ENCODE data around the gene ITLN2.
A peak's percentile ranks its signal among the peaks of the same experiment; 100 is the strongest.
"Not testable (repeated sequence)": the region's sequence is repeated elsewhere in the genome, so short reads cannot be mapped to it uniquely, and the experiment has no call there.

ITLN2 gene

DNA sequence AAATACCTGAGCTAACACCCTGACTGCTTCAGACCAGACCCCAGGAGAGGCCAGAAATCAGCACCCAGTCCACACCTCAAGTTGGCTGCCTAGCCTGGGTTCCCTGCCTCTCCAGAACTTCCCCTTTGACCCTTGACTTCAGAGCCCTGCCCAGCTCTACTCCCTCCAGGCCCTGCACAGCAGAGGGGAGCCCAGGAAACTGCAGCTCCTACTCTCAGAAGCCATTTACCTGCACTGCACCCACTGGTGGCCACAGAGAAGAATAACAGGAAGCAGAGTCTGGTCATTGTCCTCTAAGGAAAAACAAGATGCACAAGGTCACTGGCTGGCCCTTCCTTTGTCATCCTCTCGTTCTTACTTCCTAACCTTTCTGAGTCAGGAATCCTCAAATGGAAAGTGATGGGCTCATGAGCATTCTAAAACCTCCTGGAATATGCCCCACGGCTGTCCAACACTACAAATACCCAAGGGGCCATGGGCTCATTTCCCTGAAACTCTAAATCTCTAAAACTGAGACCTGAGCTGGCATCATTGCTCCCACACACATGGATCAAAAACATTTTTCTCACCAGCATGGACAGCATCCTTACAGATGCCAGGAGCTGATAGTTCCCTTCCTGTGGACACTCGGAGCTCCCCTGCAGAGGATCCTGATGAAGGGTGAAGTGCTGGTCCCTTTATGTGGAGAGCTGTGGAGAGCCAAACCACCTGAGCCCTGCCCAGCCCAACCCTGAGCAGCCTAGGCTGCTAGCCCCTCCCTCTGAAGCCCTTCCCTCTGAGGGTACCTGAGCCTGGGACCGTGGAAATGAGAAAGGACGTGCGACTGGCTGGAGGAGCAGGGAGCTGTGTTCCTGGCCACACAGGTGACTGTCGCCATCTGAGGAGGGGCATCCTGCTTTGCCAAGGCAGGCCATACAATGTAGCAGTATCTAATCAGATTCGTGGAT lies at the start of gene ITLN2:
ITLN2 (minus strand) TSS at position 652 of the 947 bp plus-strand sequence; CDS start at position 584, 68 bp downstream.
- DNase-seq (ENCODE audit: low read depth) = peak; percentile 17

DNA sequence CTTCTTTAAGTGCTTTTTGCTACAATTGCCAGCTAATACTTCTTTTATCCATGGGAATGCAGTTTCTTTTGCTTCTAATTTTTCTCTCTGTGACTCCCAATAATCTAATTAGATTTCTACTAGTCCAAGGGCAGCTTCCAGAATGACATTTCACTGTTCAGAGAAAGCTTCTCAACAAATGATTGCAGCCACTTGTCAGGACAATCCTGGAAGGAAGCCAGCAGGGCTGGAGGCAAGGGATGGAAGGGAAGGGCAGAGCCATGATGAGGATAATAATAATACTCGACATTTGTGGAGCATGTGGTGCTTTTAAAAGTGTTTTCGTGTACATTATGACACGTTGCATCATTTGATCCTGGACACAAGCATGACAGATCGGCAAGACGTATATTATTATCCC lies 46.9 kb upstream of the ITLN2 start:
- no peak for DNase-seq (ENCODE audit: low read depth)

DNA sequence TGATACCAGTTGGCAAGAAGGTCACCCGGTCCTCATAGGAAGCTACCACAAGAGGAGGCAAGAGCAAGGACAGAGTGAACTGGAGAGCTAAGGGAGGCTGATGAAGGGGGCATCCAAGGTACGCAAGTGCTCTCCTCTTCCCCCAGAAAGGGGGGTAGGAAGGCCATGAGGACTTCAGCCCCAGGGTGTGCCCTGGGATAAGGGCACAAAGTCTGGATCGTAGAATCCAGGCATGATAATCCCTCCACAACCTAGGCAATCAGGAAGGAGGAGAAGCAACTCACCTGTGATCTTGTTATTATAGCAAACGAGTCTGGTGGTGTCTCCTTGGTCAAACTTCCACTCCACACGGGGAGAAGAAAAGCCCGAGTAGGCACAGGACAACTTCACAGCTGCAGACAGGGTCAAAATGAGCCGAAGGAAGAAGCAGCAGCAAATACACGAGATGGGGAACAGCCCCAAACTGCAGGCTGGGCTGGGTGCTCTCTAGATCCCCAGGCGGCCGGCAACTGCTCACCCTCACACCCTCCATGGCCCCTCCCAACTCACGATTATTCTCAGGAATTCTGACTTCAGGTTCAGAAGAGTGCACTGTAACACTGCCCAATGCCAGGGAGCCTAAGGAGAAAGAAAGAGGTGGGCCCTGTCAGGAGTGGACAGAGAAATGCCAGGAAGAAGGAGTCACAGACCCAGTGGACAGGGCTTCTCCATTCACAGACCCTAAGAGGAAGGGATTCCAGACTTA lies 46.3 kb upstream of the ITLN2 start:
- DNase-seq (ENCODE audit: low read depth) = no peak

DNA sequence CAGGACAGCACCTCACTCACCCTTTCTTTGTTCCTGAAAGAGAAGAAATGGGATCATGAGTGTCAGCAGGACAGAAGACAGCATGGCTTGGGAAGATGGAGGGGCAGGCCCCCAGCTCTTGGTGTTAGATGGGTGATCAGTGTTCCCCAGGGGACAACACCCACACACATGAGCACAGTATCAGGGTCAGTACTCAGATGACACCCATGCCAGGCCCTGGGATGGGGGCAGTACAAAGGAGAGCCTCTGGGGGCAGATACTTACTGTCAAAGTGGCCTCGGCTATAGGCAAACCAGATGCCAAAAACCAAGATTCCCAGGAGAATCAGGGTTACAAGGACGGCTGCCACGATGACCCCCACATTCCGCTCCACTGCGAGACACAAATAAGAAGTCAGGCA lies 44.8 kb upstream of the ITLN2 start:
- no peak for DNase-seq (ENCODE audit: low read depth)

DNA sequence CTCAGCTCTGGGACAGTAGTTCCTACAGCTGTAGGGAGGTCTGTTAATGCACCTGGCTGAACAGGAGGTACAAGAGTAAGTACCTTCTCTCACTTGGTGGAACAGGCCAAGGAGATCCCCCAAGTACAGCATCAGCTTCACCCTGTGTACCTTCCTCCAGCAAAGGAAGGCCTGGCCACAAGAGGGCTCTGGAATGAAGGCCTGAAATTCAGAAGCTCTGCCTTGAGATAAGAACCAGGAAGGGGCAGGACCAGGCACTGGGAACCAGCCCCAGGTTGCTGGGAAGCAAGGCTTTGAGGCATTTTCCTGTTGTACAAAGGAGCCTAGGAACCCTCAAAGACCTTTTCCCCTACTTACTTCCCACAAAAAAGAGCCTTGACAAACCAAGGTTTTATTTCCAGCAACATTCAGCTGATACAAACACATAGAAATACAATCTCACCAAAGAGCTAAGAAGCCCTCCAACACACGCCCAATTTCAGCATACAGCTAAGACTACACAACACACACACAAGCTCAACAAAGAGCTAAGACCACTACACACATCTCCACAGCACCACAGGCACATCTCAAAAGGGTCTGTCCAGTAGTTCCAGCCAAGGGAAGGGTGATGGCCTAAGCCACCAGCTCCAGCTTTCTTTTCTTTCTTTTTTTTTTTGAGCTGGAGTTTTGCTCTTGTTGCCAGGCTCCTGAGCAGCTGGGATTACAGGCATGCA lies 42.9 kb upstream of the ITLN2 start:
- no peak for DNase-seq (ENCODE audit: low read depth)

DNA sequence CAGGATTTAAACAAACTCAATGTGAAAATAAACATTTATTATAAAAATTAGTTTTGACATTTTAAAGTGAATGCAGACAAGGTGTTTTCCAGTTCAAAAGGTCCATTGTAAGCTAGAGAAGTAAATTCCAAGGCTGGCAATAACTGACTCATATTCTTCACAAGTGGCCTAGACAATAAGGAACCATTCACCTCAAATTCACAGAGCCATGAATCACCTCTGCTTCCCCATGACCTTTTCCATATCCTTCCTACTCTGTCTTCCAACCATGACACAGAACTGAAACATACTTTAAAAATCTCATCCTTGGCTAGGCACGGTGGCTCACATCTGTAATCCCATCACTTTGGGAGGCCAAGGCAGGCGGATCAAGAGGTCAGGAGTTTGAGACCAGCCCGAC lies 41.6 kb upstream of the ITLN2 start:
- DNase-seq (ENCODE audit: low read depth) = no peak

DNA sequence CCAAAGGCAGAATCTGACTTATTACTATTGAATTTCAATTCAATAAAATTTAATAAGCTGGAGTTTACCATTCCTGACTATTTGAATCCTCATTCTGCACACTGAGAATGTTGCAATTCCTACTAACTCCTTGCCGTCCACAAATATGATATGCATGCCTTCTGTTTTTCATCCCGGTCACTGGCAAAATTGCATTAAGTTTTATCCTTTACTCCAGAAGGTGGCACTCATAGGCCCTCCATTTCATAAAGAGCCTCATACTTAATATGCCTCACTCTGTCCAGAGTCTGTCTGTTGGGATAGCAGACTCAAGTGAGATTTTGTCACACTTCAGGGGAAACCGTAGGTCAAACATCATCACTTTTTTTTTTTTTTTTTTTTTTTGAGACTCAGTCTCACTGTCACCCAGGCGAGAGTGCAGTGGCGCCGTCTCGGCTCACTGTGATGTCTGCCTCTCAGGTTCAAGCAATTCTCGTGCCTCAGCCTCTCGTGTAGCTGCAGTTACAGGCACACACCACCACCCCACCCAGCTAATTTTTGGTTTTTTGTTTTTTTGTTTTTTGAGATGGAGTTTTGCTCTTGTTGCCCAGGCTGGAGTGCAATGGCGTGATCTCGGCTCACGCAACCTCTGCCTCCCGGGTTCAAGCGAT lies 39.1 kb upstream of the ITLN2 start:
- no peak for DNase-seq (ENCODE audit: low read depth)

DNA sequence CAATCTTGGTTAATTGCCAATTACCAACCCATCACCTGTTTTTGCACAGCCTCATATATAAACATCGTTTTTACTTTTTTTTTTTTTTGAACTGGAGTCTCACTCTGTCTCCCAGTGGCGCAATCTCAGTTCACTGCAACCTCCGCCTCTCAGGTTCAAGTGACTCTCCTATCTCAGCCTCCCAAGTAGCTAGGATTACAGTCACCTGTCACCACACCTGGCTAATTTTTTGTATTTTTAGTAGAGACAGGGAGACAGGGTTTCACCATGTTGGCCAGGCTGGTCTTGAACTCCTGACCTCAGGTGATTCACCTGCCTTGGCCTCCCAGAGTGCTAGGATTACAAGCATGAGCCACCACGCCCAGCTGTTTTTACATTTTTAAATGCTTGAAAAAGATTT lies 37.4 kb upstream of the ITLN2 start:
- DNase-seq (ENCODE audit: low read depth) = not testable (repeated sequence)

DNA sequence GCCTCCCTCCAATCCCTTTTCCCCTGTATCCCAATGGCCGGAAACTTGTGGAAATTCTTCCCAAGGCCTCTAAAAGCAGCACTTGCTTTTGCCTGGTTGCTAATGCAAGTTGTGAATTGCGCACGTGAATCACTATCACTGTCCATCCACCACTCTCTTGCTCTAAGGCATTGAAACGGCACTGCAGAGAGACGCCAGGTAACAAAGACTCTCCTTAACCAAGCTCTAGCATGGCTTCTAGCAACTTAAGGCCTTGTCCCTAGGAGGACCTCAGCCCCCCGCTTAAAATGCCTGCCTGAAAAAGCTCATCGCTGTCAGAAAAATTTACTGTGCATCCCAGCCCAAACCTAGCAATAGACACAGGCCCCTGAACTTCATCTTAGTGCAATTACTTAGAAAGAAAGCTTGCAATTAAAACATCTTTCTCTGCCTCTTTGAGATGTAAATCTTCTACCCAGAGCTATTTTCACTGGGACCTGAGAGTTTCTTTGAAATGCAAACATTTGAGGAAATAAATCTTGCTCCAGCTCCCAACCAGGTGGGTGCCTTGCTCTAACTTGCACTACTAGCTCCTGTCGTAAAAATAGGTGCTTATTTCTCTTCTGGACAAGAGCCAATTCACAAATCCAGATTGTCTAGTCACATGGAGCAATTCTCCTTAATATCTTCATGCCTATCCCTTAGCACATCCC lies 32.9 kb upstream of the ITLN2 start:
- no peak for DNase-seq (ENCODE audit: low read depth)

DNA sequence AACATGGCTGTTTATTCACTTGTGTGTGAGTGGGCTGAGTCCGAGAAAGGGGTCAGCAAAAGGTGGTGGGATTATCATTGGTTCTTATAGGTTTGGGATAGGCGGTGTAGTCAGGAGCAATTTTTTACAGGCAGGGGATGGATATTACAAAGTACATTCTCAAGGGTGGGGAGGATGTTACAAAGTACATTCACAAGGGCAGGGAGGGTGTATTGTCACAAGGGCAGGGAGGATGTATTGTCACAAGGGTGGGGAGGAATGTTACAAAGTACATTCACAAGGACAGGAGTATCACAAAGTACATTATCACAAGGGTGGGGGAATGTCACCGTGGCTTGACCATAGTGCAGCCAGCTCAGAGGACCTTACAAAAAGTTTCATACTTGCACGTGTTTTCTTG lies 31.1 kb upstream of the ITLN2 start:
- no peak for DNase-seq (ENCODE audit: low read depth)

DNA sequence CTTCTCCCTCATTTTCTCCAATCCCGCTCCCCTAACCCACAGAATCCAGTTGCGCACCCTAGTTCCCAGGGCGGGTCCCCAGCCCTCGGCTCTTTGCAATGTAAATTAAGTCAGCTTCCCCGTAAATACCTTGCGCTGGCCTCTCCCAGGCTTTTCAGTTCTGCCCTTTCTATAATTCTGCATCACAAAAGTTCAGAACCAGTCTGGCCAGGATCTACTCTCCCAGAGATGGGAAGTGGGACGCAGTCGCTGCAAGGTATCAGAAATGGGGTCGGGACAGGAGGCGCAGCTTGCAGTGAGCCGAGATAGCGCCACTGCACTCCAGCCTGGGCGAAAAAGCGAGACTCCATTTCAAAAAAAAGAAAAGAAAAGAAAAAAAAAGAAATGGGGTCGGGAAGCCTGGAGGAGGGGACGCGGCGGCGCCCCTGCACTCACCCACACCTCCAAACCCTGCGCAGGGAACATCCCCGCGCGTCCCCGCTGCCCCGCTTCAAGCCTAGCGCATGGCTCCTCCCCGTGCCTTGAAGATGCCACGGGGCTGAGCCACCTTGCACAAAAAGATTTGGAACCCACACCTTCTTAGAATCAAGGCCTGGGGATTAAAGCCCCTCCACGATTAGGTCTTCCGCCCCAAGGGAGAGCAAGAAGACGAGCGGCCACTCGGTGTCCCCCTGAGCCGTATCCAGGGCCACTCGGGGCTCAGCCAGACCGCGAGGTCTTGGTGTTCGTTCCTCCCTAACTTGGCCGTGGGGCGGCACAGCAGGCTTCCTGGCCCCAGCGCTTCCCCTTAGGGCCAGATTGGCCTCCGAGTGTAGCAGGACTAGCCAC lies 27.2 kb upstream of the ITLN2 start:
- no peak for DNase-seq (ENCODE audit: low read depth)

DNA sequence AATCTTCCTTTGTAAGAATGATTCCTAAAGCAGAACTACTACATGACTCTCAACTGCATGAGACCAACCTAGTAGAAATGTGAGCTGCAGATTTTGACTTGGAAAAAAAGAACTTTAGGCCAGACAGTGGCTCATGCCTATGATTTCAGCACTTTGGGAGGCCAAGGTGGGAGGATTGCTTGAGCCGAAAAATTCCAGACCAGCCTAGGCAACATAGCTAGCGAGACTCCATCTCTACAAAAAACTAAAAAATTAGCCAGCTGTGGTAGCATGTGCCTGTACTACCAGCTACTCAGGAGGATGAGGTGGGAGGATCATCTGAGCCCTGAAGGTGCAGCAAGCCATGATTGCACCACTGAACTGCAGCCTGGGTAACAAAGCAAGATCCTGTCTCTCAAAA lies 24.7 kb upstream of the ITLN2 start:
- no peak for DNase-seq (ENCODE audit: low read depth)

DNA sequence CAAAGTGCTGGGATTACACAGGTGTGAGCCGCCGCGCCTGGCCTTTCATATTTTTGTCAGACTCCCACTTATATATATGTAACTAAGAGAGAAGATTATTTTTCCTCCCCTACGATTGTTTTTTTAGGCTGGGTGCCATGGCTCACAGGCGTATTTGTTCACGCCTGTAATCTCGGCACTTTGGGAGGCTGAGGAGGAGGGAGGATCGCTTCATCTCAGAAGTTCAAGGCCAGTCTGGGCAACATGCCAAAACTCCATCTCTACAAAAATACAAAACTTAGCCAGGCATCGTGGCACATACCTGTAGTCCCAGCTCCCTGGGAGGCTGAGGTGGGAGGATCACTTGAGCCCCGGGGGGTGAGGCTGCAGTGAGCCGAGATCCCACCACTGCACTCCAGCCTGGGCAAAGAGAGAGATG lies 23.9 kb upstream of the ITLN2 start:
- DNase-seq (ENCODE audit: low read depth) = no peak

DNA sequence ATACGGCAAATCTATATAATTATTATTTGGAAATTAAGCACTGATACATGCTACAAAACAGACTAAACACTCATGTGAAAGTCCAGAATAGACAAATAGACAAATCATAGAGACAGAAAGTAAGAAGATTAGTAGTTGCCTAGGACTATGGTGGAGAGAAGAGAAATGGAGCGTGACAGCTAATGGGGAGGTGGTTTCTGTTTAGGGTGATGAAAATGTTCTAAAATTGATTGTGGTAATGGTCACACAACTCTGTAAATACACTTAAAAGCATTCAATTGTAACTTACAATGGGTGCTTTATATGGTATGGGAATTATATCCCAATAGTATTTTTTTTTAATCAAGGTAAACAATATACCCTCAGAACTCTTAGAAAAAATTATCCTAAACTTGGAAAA lies 20.4 kb upstream of the ITLN2 start:
- DNase-seq (ENCODE audit: low read depth) = no peak

DNA sequence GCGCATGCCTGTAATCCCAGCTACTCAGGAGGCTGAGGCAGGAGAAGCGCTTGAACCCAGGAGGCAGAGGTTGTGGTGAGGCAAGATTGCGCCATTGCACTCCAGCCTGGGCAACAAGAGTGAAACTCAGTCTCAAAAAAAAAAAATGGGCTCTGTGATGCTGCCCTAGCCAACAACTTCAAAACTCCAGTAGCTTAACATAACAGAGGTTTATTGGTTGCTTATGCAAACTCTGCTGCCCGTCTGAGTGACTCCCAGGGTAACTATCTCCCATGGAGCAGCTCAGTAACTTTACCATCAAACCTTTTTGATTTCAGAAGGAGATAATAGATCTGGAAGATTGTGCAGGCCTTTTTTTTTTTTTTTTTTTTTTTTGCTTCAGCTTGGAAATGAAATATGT lies 18.9 kb upstream of the ITLN2 start:
- no peak for DNase-seq (ENCODE audit: low read depth)

DNA sequence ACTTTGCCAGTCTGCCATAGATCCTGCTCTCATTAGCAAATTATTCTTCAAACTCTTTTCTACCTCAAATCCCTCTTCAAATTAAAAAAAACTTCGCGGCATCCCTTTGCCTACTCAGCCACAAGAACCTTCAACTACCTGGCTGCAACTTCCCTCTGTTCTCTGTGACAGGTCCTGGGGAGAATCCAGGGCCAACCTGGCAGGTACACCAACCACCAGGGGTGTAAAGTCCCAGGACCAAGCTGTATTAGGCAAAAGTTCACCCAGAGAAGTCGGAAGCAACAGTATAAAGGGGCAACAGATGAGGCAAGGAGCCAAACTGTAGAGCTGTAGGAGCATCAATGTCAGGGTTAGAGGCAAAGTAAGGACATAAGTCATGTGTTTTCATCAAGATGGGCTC lies 18.3 kb upstream of the ITLN2 start:
- no peak for DNase-seq (ENCODE audit: low read depth)

DNA sequence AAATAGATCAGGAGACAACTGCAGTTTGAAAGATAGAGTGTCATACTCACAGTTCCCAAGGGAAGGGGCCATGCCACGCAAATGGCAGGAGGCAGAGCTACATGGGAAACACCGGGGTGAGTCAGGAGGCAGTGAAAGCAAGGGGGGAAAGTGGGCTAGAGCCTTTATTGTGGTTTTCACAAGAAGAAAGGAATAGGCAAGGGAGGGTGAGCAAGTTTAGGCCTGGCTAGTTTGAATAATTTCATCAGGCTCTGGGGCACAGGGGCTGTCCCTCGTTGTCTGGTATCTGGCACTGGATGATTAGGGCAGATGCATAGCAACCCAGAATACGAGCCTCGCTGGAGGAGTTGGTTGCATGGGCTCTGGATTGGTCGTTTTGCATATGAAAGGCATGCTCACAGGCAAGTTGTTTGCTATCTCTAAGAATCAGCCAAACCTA lies 17.0 kb upstream of the ITLN2 start:
- DNase-seq (ENCODE audit: low read depth) = no peak

DNA sequence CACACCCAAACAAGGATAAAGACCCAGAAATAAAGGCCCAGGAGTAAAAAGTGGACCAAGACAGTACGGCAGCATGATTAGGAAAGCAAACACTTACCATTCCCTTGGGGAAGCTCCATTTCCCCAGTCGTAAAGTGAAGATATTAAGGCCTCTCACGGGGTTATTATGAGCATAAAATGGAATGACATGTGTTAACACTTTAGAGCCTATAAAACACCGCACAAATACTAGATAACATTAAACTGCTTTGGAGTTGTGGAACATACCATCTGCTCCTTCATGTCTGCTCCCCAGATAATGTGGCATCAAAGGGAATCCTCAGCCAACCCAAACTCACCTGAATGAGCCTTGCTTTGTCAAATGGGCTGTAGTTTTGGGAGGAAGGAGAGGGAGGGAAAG lies 8.9 kb upstream of the ITLN2 start:
- no peak for DNase-seq (ENCODE audit: low read depth)

DNA sequence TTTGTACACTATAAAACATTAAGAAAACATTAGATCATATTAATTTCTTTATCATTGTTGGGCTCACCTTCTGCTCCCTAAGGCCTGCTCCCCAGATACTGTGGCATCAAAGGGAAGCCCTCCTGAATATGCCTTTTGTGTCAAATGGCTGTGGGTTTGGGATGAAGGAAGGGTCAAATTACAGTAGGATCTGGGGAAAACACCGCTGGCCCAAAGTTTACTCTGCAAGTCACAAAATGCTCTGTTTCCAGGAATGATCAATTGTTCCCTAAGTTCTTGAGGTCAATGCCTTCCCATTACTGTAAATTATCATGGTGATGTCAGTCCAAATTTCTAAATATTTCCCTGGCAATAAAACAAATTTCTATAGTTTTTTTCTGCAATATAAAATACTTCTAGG lies 6.8 kb upstream of the ITLN2 start:
- DNase-seq (ENCODE audit: low read depth) = no peak

DNA sequence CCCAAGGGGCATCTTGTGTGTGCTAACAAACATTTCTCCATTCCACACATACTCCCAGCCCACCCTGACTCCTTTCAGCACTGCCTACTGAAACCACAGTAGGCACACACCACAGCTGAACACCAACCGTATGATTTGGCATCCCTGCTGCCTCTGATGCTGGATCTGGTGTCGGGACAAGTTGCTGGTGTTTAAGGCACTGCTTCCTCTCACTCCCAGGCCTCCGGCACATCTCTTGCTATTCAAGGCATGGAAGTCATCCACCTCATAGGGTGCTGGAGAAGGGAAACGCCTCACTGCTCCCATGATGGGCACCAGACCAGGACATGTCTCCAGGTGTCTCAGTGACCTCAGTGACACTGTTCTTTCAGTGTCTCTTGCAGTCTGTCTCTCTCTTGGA lies 2.4 kb upstream of the ITLN2 start:
- DNase-seq (ENCODE audit: low read depth) = no peak

DNA sequence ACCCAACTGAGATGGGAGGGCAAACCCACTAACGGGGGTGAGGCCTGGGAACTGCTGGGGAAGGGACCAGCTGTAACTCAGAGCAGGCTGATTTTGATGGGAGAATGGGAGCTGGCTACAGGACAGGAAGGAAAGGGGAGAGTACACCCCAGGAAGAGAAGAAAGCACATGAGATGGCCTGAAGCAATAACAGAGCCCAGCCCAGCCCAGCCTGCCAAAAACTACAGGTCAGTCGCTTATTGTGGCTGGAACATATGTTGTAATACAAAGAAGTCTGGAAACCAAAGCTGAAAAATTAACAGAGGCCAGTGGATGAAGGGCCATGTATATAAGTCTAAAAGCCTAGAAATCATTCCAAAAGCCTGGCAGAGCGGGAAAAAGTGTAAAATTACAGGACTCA lies 1.6 kb downstream of the ITLN2 start:
- DNase-seq (ENCODE audit: low read depth) = no peak

Measured in activated gamma-delta T cell treated with anti-CD3 and anti-CD28 coated beads, Interleukin-2, amount 50 U/mL, for 16 hours (primary cell).